Progenitor cell of endocrine pancreas (in vitro differentiated cells): ENCODE results near the gene ZNF169. TPM values are rescaled to one million over a fixed set of nuclear protein-coding genes. Genes with fewer than 3 reads are reported as not detected.
A peak's percentile ranks its signal among the peaks of the same experiment; 100 is the strongest.
"Not testable (repeated sequence)": the region's sequence is repeated elsewhere in the genome, so short reads cannot be mapped to it uniquely, and the experiment has no call there.

Experiments
- DNase-seq: peaks from one replicate; pipeline ENCODE4 v3.0.0; 2021; ENCODE audit warnings: low spot score; ENCODE audit not compliant: unreplicated experiment
- H3K27ac Mint-ChIP-seq: 2 replicates; pipeline ENCODE4 v1.8.0; 2021; ENCODE audit warnings: mild to moderate bottlenecking, moderate library complexity, mixed read lengths
- H3K27me3 Mint-ChIP-seq: 2 replicates; pipeline ENCODE4 v1.8.0; 2021; ENCODE audit warnings: mixed read lengths
- H3K36me3 Mint-ChIP-seq: 2 replicates; pipeline ENCODE4 v1.8.0; 2022; ENCODE audit warnings: mixed read lengths; ENCODE audit not compliant: insufficient read depth
- H3K4me1 Mint-ChIP-seq: 2 replicates; pipeline ENCODE4 v1.8.0; 2021; ENCODE audit warnings: low read depth, mixed read lengths
- H3K4me3 Mint-ChIP-seq: 2 replicates; pipeline ENCODE4 v1.8.0; 2021; ENCODE audit warnings: low read depth, mild to moderate bottlenecking, moderate library complexity, mixed read lengths
- H3K9me3 Mint-ChIP-seq: 2 replicates; pipeline ENCODE4 v1.8.0; 2021; ENCODE audit warnings: low read depth, mixed read lengths
- CTCF ChIP-seq: fragments of 200-600 bp; sonication (generic); IDR thresholded peaks from one replicate; pipeline ENCODE4 v1.5.0; 2021; ENCODE audit warnings: antibody characterized with exemption, mild to moderate bottlenecking; ENCODE audit not compliant: unreplicated experiment
- total RNA-seq: library from RNA; stranded (reverse); gene quantifications from 2 replicates; pipeline ENCODE4 v1.2.1, GENCODE V29; 2021

The ZNF169 gene
- total RNA-seq, 1 donor from 2014 or later: 10.6 TPM

DNA sequence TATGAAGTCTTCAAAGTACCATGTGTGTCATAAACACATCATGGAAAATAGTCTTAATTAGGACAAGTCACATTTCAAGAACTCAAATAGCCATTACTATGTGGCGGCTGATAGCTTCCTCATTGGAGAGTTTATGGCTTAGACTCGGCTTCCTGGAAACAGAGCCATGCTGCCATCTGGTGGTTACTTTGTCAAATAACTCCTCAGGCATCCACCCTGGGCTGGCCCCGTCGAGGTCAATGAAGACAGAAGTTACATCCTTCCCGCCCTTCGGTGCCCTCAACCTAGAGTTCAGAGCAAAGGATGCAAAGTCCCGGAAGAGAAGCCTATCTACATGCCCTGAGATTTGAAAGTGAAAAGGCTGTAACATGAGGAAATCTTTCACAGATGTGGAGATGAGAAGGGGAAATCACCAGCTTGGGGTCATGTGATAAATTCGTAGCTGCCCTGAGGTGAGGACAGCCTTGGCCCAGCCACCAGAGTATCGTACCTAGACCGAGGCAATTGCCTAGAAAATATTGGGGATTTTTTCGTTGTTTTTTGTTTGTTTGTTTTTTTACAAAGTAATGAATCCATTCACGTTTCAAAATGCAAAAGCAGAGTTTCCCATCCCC is 45.5 kb upstream of the ZNF169 start:
- Mint-ChIP-seq H3K27me3 (peaks cover 3% of the 10 kb centered on the region), H3K9me3 (peaks cover 6% of the 10 kb centered on the region), H3K27ac (no peak overlapping the region), H3K4me1 (no peaks in the 10 kb centered on the region), H3K36me3 (no peaks in the 10 kb centered on the region), H3K4me3 (no peak overlapping the region)
- peak; percentile 86 for TF ChIP-seq CTCF
- DNase-seq: peak; percentile 52

DNA sequence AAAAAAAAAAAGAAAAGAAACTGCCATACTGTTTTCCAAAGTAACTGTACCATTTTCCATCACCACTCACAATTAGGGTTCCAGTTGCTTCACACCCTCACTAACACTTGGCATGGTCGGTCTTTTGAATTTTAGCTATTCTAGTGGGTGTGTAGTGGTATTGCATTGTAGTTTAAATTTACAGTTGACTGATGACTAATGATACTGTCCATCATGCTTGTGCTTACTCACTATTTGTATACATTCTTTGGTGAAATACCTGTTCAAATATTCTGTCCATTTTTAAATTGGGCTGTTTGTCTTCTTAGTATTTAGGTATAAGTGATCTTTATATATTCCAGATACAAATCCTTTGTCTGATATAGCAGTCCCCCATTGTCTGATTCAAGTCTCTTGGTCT is 36.2 kb upstream of the ZNF169 start:
- Mint-ChIP-seq H3K4me1 (no peaks in the 10 kb centered on the region), H3K36me3 (no peaks in the 10 kb centered on the region), H3K9me3 (peaks cover 7% of the 10 kb centered on the region), H3K27ac (no peak overlapping the region), H3K27me3 (no peaks in the 10 kb centered on the region), H3K4me3 (no peak overlapping the region)
- TF ChIP-seq CTCF: no peak
- no peak for DNase-seq

- DNase-seq, H3K4me3 Mint-ChIP-seq, H3K36me3 Mint-ChIP-seq, H3K27ac Mint-ChIP-seq, H3K27me3 Mint-ChIP-seq, H3K4me1 Mint-ChIP-seq: not testable (repeated sequence)
- peaks cover 18% of the 10 kb centered on the region for H3K9me3 Mint-ChIP-seq
Measured at GRCh38 chr9:94225413-94225812, 33.7 kb upstream of the ZNF169 start.

DNA sequence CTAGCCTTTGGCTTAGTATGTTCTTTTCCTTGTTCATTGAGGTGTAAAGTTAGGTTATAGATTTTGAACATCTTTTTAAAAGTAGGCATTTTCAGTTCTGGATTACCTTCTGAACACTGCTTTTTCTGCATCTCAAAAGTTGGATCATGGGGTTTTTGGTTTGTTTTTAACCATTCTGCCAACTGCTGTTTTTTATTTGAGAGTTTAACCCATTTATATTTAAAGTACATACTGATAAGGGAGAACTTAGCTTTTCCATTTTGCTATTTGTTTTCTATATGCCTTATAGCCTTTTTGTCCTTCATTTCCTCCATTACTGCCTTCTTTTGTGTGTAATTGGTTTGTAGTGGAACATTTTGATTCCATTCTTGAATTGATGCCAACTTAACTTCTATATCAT is 30.5 kb upstream of the ZNF169 start:
- H3K4me1 Mint-ChIP-seq: no peaks in the 10 kb centered on the region

DNA sequence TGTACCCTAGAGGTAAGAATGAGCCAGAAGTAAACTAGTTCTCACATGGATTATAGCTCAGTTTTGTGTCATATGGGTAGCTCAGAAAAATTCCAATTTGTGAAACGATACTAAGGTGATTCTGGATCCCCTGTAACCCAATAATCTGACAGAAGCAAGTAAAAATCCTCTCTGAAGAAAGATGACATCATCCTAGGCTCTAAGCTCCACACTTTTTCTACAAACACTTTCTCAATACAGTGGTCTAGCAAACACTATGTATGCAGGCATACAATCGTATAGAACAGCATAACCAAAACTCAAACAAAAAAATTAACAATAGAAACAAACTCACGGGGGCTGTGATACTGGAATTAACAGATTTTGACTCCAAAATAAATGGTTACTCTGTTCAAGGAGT is 26.7 kb upstream of the ZNF169 start:
- H3K27ac Mint-ChIP-seq: no peak overlapping the region
- H3K4me1 Mint-ChIP-seq: no peaks in the 10 kb centered on the region
- H3K9me3 Mint-ChIP-seq: peaks cover 16% of the 10 kb centered on the region
- H3K27me3 Mint-ChIP-seq: no peaks in the 10 kb centered on the region
- no peak overlapping the region for H3K4me3 Mint-ChIP-seq
- TF ChIP-seq CTCF: no peak
- no peak for DNase-seq
- peaks cover 3% of the 10 kb centered on the region for H3K36me3 Mint-ChIP-seq

More for the DNA sequence above, 30.5 kb upstream of the ZNF169 start:
- Mint-ChIP-seq H3K36me3 (peaks cover 3% of the 10 kb centered on the region), H3K27me3 (no peaks in the 10 kb centered on the region), H3K27ac (no peak overlapping the region), H3K4me3 (no peak overlapping the region), H3K9me3 (peaks cover 18% of the 10 kb centered on the region)
- TF ChIP-seq CTCF: no peak
- DNase-seq: no peak

- not testable (repeated sequence) for H3K27me3 Mint-ChIP-seq, H3K4me1 Mint-ChIP-seq, H3K4me3 Mint-ChIP-seq, H3K27ac Mint-ChIP-seq, DNase-seq, H3K36me3 Mint-ChIP-seq
- H3K9me3 Mint-ChIP-seq: peaks cover 12% of the 10 kb centered on the region
Measured at GRCh38 chr9:94241098-94241497, 18.0 kb upstream of the ZNF169 start.
